ENCODE results near the gene FASTKD1. TPM values are rescaled to one million over a fixed set of nuclear protein-coding genes. Genes with fewer than 3 reads are reported as not detected.

Gene FASTKD1
- total RNA-seq, 1 donor from 2014 or later, result 40.7 TPM

- Histone ChIP-seq H3K9me3 (ENCODE audit: control insufficient read depth in 3 of 3, low read length in 3 of 3) (no peaks in the 10 kb centered on the region), H3K27ac (ENCODE audit: low read depth, low read length) (peak overlapping the region; percentile 93), H3K36me3 (ENCODE audit: control insufficient read depth in 3 of 3, insufficient read depth in 3 of 3, low read length in 3 of 3) (peaks cover 8 to 18% (median 16%) of the 10 kb centered on the region in 3 donors), H3K4me3 (ENCODE audit: low read length in 3 of 3) (peak overlapping the region; percentile 77 to 81 (median 80)), H3K9ac (ENCODE audit: low read depth in 1 of 3, low read length in 3 of 3) (peak overlapping the region; percentile 85 to 90 (median 85)), H3K4me1 (ENCODE audit: control insufficient read depth in 3 of 3, insufficient read depth in 3 of 3, low read length in 3 of 3) (peaks cover 4 to 6% (median 6%) of the 10 kb centered on the region in 3 donors), H3K27me3 (ENCODE audit: control insufficient read depth in 3 of 3, insufficient read depth in 3 of 3, low read length in 3 of 3) (no peaks in the 10 kb centered on the region)
Measured at GRCh38 chr2:169513094-169513493, 60.6 kb downstream of the FASTKD1 start.

- H3K4me1 ChIP-seq (ENCODE audit: control insufficient read depth in 3 of 3, insufficient read depth in 3 of 3, low read length in 3 of 3), result peaks cover 4 to 6% (median 4%) of the 10 kb centered on the region in 3 donors
- peak overlapping the region; percentile 93 for H3K27ac ChIP-seq (ENCODE audit: low read depth, low read length)
- peak overlapping the region; percentile 85 to 90 (median 85) for H3K9ac ChIP-seq (ENCODE audit: low read depth in 1 of 3, low read length in 3 of 3)
- no peaks in the 10 kb centered on the region for H3K9me3 ChIP-seq (ENCODE audit: control insufficient read depth in 3 of 3, low read length in 3 of 3)
- H3K27me3 ChIP-seq (ENCODE audit: control insufficient read depth in 3 of 3, insufficient read depth in 3 of 3, low read length in 3 of 3), result no peaks in the 10 kb centered on the region
- H3K36me3 ChIP-seq (ENCODE audit: control insufficient read depth in 3 of 3, insufficient read depth in 3 of 3, low read length in 3 of 3), result peaks cover 8 to 15% (median 13%) of the 10 kb centered on the region in 3 donors
- H3K4me3 ChIP-seq (ENCODE audit: low read length in 3 of 3), result peak overlapping the region; percentile 77 to 81 (median 80)
Measured at GRCh38 chr2:169512525-169512924, 61.1 kb downstream of the FASTKD1 start.

- H3K36me3 ChIP-seq (ENCODE audit: control insufficient read depth in 3 of 3, insufficient read depth in 3 of 3, low read length in 3 of 3), result peaks cover 8 to 15% (median 10%) of the 10 kb centered on the region in 3 donors
- H3K27me3 ChIP-seq (ENCODE audit: control insufficient read depth in 3 of 3, insufficient read depth in 3 of 3, low read length in 3 of 3), result no peaks in the 10 kb centered on the region
- peak overlapping the region; percentile 77 to 81 (median 80) for H3K4me3 ChIP-seq (ENCODE audit: low read length in 3 of 3)
- peak overlapping the region; percentile 85 to 90 (median 85) for H3K9ac ChIP-seq (ENCODE audit: low read depth in 1 of 3, low read length in 3 of 3)
- H3K27ac ChIP-seq (ENCODE audit: low read depth, low read length), result peak overlapping the region; percentile 93
- H3K4me1 ChIP-seq (ENCODE audit: control insufficient read depth in 3 of 3, insufficient read depth in 3 of 3, low read length in 3 of 3), result peaks cover 0 to 6% (median 0%) of the 10 kb centered on the region in 3 donors
- H3K9me3 ChIP-seq (ENCODE audit: control insufficient read depth in 3 of 3, low read length in 3 of 3), result no peaks in the 10 kb centered on the region
Measured at GRCh38 chr2:169511818-169512217, 61.8 kb downstream of the FASTKD1 start.

GRCh38 chr2:169510496-169510895, 63.2 kb downstream of the FASTKD1 start:
- H3K9ac ChIP-seq (ENCODE audit: low read depth in 1 of 3, low read length in 3 of 3), result peak overlapping the region; percentile 85 to 93 (median 85)
- H3K4me3 ChIP-seq (ENCODE audit: low read length in 3 of 3), result peak overlapping the region; percentile 77 to 81 (median 80)
- H3K27ac ChIP-seq (ENCODE audit: low read depth, low read length), result peak overlapping the region; percentile 93

GRCh38 chr2:169509955-169510354, 63.7 kb downstream of the FASTKD1 start:
- H3K27me3 ChIP-seq (ENCODE audit: control insufficient read depth in 3 of 3, insufficient read depth in 3 of 3, low read length in 3 of 3), result no peaks in the 10 kb centered on the region
- peak overlapping the region; percentile 93 for H3K27ac ChIP-seq (ENCODE audit: low read depth, low read length)
- H3K9ac ChIP-seq (ENCODE audit: low read depth in 1 of 3, low read length in 3 of 3), result peak overlapping the region; percentile 85 to 93 (median 85)
- H3K9me3 ChIP-seq (ENCODE audit: control insufficient read depth in 3 of 3, low read length in 3 of 3), result no peaks in the 10 kb centered on the region
- H3K36me3 ChIP-seq (ENCODE audit: control insufficient read depth in 3 of 3, insufficient read depth in 3 of 3, low read length in 3 of 3), result peaks cover 5 to 10% (median 7%) of the 10 kb centered on the region in 3 donors
- no peaks in the 10 kb centered on the region for H3K4me1 ChIP-seq (ENCODE audit: control insufficient read depth in 3 of 3, insufficient read depth in 3 of 3, low read length in 3 of 3)
- H3K4me3 ChIP-seq (ENCODE audit: low read length in 3 of 3), result peak overlapping the region; percentile 77 to 81 (median 80)

More at GRCh38 chr2:169510496-169510895, 63.2 kb downstream of the FASTKD1 start:
- Histone ChIP-seq H3K9me3 (ENCODE audit: control insufficient read depth in 3 of 3, low read length in 3 of 3) (no peaks in the 10 kb centered on the region), H3K36me3 (ENCODE audit: control insufficient read depth in 3 of 3, insufficient read depth in 3 of 3, low read length in 3 of 3) (peaks cover 8 to 12% (median 10%) of the 10 kb centered on the region in 3 donors), H3K27me3 (ENCODE audit: control insufficient read depth in 3 of 3, insufficient read depth in 3 of 3, low read length in 3 of 3) (no peaks in the 10 kb centered on the region), H3K4me1 (ENCODE audit: control insufficient read depth in 3 of 3, insufficient read depth in 3 of 3, low read length in 3 of 3) (peaks cover 0 to 3% (median 0%) of the 10 kb centered on the region in 3 donors)

- peak within 1 kb of the TSS; percentile 77 to 81 (median 80) for H3K4me3 ChIP-seq (ENCODE audit: low read length in 3 of 3)
- H3K9me3 ChIP-seq (ENCODE audit: control insufficient read depth in 3 of 3, low read length in 3 of 3), result no peaks in the 10 kb centered on the region
- H3K36me3 ChIP-seq (ENCODE audit: control insufficient read depth in 3 of 3, insufficient read depth in 3 of 3, low read length in 3 of 3), result peaks cover 3 to 6% (median 5%) of the 10 kb centered on the region in 3 donors
- H3K27ac ChIP-seq (ENCODE audit: low read depth, low read length), result peak within 1 kb of the TSS; percentile 93
- H3K27me3 ChIP-seq (ENCODE audit: control insufficient read depth in 3 of 3, insufficient read depth in 3 of 3, low read length in 3 of 3), result no peaks in the 10 kb centered on the region
- peak within 1 kb of the TSS; percentile 85 to 93 (median 85) for H3K9ac ChIP-seq (ENCODE audit: low read depth in 1 of 3, low read length in 3 of 3)
- no peaks in the 10 kb centered on the region for H3K4me1 ChIP-seq (ENCODE audit: control insufficient read depth in 3 of 3, insufficient read depth in 3 of 3, low read length in 3 of 3)
Measured at GRCh38 chr2:169509298-169509885, 64.3 kb downstream of the FASTKD1 start, which contains the start of gene KLHL41. Gene KLHL41 (plus strand): TSS chr2:169509702. CDS start chr2:169509779, 77 bp downstream.

- Histone ChIP-seq H3K9ac (ENCODE audit: low read depth in 1 of 3, low read length in 3 of 3) (peak overlapping the region in 1 of 3 donors; percentile 18), H3K4me3 (ENCODE audit: low read length in 3 of 3) (peak overlapping the region in 2 of 3 donors; percentile 27 to 30), H3K27ac (ENCODE audit: low read depth, low read length) (peak overlapping the region; percentile 93)
Measured at GRCh38 chr2:169507698-169508097, 66.0 kb downstream of the FASTKD1 start.

GRCh38 chr2:169504651-169505050, 69.0 kb downstream of the FASTKD1 start:
- Histone ChIP-seq H3K4me1 (ENCODE audit: control insufficient read depth in 3 of 3, insufficient read depth in 3 of 3, low read length in 3 of 3) (no peaks in the 10 kb centered on the region), H3K27ac (ENCODE audit: low read depth, low read length) (no peak overlapping the region), H3K9me3 (ENCODE audit: control insufficient read depth in 3 of 3, low read length in 3 of 3) (no peaks in the 10 kb centered on the region), H3K36me3 (ENCODE audit: control insufficient read depth in 3 of 3, insufficient read depth in 3 of 3, low read length in 3 of 3) (peaks cover 3 to 13% (median 11%) of the 10 kb centered on the region in 3 donors), H3K4me3 (ENCODE audit: low read length in 3 of 3) (no peak overlapping the region), H3K9ac (ENCODE audit: low read depth in 1 of 3, low read length in 3 of 3) (no peak overlapping the region), H3K27me3 (ENCODE audit: control insufficient read depth in 3 of 3, insufficient read depth in 3 of 3, low read length in 3 of 3) (no peaks in the 10 kb centered on the region)

More at GRCh38 chr2:169507698-169508097, 66.0 kb downstream of the FASTKD1 start:
- H3K4me1 ChIP-seq (ENCODE audit: control insufficient read depth in 3 of 3, insufficient read depth in 3 of 3, low read length in 3 of 3), result no peaks in the 10 kb centered on the region
- peaks cover 2 to 5% (median 2%) of the 10 kb centered on the region in 3 donors for H3K36me3 ChIP-seq (ENCODE audit: control insufficient read depth in 3 of 3, insufficient read depth in 3 of 3, low read length in 3 of 3)
- no peaks in the 10 kb centered on the region for H3K9me3 ChIP-seq (ENCODE audit: control insufficient read depth in 3 of 3, low read length in 3 of 3)
- H3K27me3 ChIP-seq (ENCODE audit: control insufficient read depth in 3 of 3, insufficient read depth in 3 of 3, low read length in 3 of 3), result no peaks in the 10 kb centered on the region

- Histone ChIP-seq H3K4me1 (ENCODE audit: control insufficient read depth in 3 of 3, insufficient read depth in 3 of 3, low read length in 3 of 3) (peaks cover 2 to 8% (median 5%) of the 10 kb centered on the region in 3 donors), H3K36me3 (ENCODE audit: control insufficient read depth in 3 of 3, insufficient read depth in 3 of 3, low read length in 3 of 3) (peaks cover 3 to 12% (median 9%) of the 10 kb centered on the region in 3 donors), H3K9ac (ENCODE audit: low read depth in 1 of 3, low read length in 3 of 3) (peak overlapping the region in 1 of 3 donors; percentile 10), H3K9me3 (ENCODE audit: control insufficient read depth in 3 of 3, low read length in 3 of 3) (no peaks in the 10 kb centered on the region), H3K4me3 (ENCODE audit: low read length in 3 of 3) (peak overlapping the region in 2 of 3 donors; percentile 8 to 10), H3K27ac (ENCODE audit: low read depth, low read length) (peak overlapping the region; percentile 69), H3K27me3 (ENCODE audit: control insufficient read depth in 3 of 3, insufficient read depth in 3 of 3, low read length in 3 of 3) (no peaks in the 10 kb centered on the region)
Measured at GRCh38 chr2:169495310-169495928, 78.2 kb downstream of the FASTKD1 start.

GRCh38 chr2:169493360-169493759, 80.3 kb downstream of the FASTKD1 start:
- H3K27ac ChIP-seq (ENCODE audit: low read depth, low read length), result no peak overlapping the region
- H3K9ac ChIP-seq (ENCODE audit: low read depth in 1 of 3, low read length in 3 of 3), result no peak overlapping the region
- no peaks in the 10 kb centered on the region for H3K27me3 ChIP-seq (ENCODE audit: control insufficient read depth in 3 of 3, insufficient read depth in 3 of 3, low read length in 3 of 3)
- H3K4me3 ChIP-seq (ENCODE audit: low read length in 3 of 3), result no peak overlapping the region
- peaks cover 2 to 8% (median 5%) of the 10 kb centered on the region in 3 donors for H3K4me1 ChIP-seq (ENCODE audit: control insufficient read depth in 3 of 3, insufficient read depth in 3 of 3, low read length in 3 of 3)
- no peaks in the 10 kb centered on the region for H3K9me3 ChIP-seq (ENCODE audit: control insufficient read depth in 3 of 3, low read length in 3 of 3)
- peaks cover 0 to 2% (median 0%) of the 10 kb centered on the region in 3 donors for H3K36me3 ChIP-seq (ENCODE audit: control insufficient read depth in 3 of 3, insufficient read depth in 3 of 3, low read length in 3 of 3)

All from skeletal muscle tissue (tissue), 4 donors.